Stomach smooth muscle (tissue), 2 donors: Measurements from ENCODE around the gene KLHL21.
"Not testable (repeated sequence)": the region's sequence is repeated elsewhere in the genome, so short reads cannot be mapped to it uniquely, and the experiment has no call there.

Experiments
- H3K27ac ChIP-seq: one replicate; pipeline ENCODE4 v1.7.0; 2013; ENCODE audit warnings: mild to moderate bottlenecking, low read length, inconsistent platforms
- H3K27me3 ChIP-seq, 2 donors: one replicate each; pipeline ENCODE4 v1.7.0; 2013; ENCODE audit warnings: low read length in 2 of 2; ENCODE audit not compliant: insufficient read depth in 2 of 2, control insufficient read depth in 1 of 2
- H3K36me3 ChIP-seq, 2 donors: one replicate each; pipeline ENCODE4 v1.7.0; 2013; ENCODE audit warnings: low read length in 2 of 2; ENCODE audit not compliant: control insufficient read depth in 2 of 2, insufficient read depth in 2 of 2
- H3K4me1 ChIP-seq: one replicate; pipeline ENCODE4 v1.7.0; 2013; ENCODE audit warnings: low read length; ENCODE audit not compliant: control insufficient read depth, insufficient read depth
- H3K4me3 ChIP-seq, 2 donors: one replicate each; pipeline ENCODE4 v1.7.0; 2013; ENCODE audit warnings: low read length in 2 of 2
- H3K9ac ChIP-seq, 2 donors: one replicate each; pipeline ENCODE4 v1.7.0; 2013; ENCODE audit warnings: low read length in 2 of 2, mild to moderate bottlenecking in 1 of 2
- H3K9me3 ChIP-seq, 2 donors: one replicate each; pipeline ENCODE4 v1.7.0; 2013; ENCODE audit warnings: low read length in 2 of 2; ENCODE audit not compliant: control insufficient read depth in 2 of 2
- donor health status: healthy.
- donor health status: Pancreatic carcinoma.

The KLHL21 gene

DNA sequence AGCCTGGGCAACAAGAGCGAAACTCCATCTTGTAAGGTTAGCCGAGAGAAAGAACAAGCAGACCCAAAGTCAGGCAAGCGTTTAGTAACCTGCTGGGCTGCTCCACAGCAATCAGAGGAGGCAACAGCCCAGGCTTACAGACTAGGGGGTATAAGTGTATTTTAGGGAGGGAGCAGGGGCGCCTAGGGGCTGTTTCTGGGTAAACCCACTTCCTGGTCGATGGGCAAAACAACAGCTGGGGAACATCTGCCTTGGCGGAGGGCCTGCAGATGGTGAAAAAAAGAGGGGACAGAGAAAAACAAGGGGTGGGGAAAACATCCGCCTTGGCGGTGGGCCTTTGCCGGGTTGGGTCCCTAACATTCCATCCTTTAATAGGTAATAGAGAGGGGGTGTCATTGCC is 42.4 kb downstream of the KLHL21 start:
- H3K36me3 ChIP-seq, result no peaks in the 10 kb centered on the region
- no peaks in the 10 kb centered on the region for H3K27me3 ChIP-seq
- H3K9ac ChIP-seq, result no peak overlapping the region
- H3K9me3 ChIP-seq, result no peaks in the 10 kb centered on the region
- no peak overlapping the region for H3K27ac ChIP-seq
- H3K4me1 ChIP-seq, result peaks cover 2% of the 10 kb centered on the region
- H3K4me3 ChIP-seq, result no peak overlapping the region

DNA sequence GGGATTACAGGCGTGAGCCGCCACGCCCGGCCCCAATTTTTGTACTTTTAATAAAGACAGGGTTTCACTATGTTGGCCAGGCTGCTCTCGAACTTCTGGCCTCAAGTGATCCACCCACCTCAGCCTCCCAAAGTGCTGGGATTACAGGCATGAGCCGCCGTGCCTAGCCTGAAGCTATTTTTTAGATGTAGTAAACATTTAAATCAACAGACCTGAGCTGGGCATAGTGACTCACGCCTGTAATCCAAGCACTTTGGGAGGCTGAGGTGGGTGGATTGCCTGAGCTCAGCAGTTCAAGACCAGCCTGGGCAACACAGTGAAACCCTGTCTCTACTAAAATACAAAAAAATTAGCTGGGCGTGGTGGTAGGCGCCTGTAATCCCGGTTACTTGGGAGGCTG is 43.5 kb downstream of the KLHL21 start:
- not testable (repeated sequence) for H3K36me3 ChIP-seq, H3K4me1 ChIP-seq, H3K9ac ChIP-seq, H3K27me3 ChIP-seq, H3K4me3 ChIP-seq, H3K27ac ChIP-seq, H3K9me3 ChIP-seq

DNA sequence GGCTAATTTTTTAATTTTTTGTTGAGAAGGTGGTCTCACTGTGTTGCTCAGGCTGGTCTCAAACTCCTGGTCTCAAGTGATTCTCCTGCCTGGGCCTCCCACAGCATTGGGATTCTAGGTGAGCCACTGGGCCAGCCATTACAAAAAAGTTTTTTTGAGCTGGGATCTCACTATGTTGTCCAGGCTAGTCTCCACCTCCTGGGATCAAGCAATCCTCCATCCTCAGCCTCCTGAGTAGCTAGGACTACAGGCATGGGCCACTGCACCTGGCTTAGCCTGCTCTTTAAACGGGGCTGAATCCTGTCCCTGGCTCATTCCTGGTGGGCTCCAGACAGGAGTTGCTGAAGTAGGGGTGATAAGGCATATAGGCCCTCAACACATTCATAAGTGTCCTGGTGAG is 45.1 kb downstream of the KLHL21 start:
- no peak overlapping the region for H3K4me3 ChIP-seq
- peaks cover 19% of the 10 kb centered on the region for H3K4me1 ChIP-seq
- no peaks in the 10 kb centered on the region for H3K27me3 ChIP-seq
- H3K9me3 ChIP-seq, result no peaks in the 10 kb centered on the region
- no peak overlapping the region for H3K9ac ChIP-seq
- no peaks in the 10 kb centered on the region for H3K36me3 ChIP-seq
- no peak overlapping the region for H3K27ac ChIP-seq

DNA sequence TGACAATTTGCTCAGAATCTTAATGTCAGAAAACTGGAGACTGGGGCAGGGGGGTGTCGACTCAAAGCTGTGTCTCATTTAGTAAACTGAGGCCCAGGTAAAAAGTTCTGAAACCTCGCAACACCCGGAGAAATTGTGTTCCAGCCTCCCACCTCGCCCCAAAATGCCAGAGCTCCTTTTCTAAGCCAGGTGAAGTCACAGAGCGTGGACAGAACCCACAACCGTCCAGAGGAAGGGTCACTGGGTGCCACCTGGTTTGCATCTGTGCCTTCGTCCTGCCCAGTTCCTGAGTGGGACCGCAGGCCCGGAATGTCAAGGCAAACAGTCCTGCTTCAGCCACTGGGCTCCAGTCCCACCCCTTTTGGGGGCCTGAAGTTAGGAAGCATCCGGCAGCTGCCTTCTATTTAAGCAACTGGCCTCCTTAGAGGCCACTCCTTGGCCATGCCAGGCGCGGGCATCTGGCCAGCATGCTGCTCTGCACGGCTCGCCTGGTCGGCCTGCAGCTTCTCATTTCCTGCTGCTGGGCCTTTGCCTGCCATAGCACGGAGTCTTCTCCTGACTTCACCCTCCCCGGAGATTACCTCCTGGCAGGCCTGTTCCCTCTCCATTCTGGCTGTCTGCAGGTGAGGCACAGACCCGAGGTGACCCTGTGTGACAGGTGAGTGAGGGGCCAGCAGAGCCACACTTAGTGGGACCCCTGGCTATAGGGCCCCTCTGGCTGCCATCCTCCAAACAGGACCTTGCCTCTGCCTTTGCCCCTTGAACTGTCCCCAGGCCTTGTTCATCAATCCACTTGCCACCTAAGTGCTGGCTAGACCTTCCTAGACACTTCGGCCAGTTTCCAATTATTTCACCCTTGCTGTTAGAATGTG is 47.5 kb downstream of the KLHL21 start, which contains the start of gene TAS1R1:
TSS of gene TAS1R1 (plus strand) at position 401 of the 872 bp plus-strand sequence. CDS start at position 468, 67 bp downstream.
- H3K27ac ChIP-seq, result peak within 1 kb of the TSS; percentile 73
- H3K4me3 ChIP-seq, result peak within 1 kb of the TSS; percentile 84 to 91
- H3K36me3 ChIP-seq, result no peaks in the 10 kb centered on the region
- peak within 1 kb of the TSS; percentile 94 to 97 for H3K9ac ChIP-seq
- no peaks in the 10 kb centered on the region for H3K9me3 ChIP-seq
- no peaks in the 10 kb centered on the region for H3K27me3 ChIP-seq
- H3K4me1 ChIP-seq, result peaks cover 19% of the 10 kb centered on the region

DNA sequence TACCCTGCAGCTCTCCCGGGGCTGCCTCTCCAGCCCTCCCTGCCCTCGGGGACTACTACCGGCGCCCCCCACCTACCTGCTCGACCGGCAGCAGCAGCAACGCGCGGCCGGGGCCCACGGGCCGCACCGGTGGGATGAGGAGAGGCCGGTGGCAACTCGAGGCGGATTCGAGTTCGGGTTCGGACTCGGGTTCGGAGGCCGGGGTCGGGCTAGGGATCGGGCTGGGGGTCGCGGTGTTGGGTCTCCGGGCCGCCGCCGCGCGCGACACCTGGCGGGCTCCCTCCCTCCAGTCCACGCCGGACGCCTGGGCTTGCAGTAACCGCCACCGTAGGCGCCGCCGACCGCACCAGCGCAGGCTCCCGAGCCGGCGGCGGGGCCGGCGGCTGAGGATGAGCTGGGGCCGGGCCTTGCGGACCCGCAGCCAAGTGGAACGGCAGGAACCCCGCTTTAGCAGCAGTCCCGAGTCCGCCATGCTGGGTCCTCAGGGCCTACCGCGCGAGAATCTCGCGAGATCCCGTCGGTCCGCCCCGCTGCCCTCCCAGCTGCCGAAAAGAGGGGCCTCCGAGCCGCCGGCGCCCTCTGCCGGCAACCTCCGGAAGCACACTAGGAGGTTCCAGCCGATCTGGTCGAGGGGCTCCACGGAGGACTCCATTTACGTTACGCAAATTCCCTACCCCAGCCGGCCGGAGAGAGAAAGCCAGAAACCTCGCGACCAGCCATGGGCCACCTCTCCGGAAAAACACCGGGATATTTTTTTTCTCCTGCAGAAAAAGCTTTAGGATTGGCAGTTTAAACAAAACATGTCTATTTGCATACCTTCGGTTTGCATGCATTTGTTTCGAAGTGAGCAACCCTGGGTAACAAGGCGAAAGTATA is 48.4 kb downstream of the KLHL21 start, which contains the start of gene NOL9:
TSS of gene NOL9 (minus strand) at position 483 of the 876 bp plus-strand sequence. CDS start at position 472, 11 bp downstream.
- Histone ChIP-seq H3K4me3 (peak within 1 kb of the TSS; percentile 84 to 91), H3K9ac (peak within 1 kb of the TSS; percentile 94 to 97), H3K27ac (peak within 1 kb of the TSS; percentile 73), H3K9me3 (no peaks in the 10 kb centered on the region), H3K27me3 (no peaks in the 10 kb centered on the region), H3K36me3 (peaks cover 4 to 5% of the 10 kb centered on the region in 2 donors), H3K4me1 (peaks cover 19% of the 10 kb centered on the region)

DNA sequence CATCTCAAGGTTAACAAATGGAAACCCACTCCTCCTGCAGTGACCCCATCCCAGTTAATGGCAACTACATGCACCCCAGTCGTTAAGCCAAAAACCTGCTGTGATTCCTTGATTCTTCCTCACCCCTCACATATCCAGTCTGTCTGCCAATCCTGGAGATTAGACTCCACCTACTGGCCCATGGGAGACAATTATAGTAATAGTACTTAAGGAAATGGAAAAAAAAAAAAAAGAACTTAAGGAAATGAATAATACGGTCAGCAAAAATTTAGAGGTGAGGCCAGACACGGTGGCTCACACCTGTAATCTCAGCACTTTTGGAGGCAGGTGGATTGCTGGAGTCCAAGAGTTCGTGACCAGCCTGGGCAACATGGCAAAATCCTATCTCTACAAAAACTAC is 55.4 kb downstream of the KLHL21 start:
- peaks cover 33 to 43% of the 10 kb centered on the region in 2 donors for H3K36me3 ChIP-seq
- no peaks in the 10 kb centered on the region for H3K4me1 ChIP-seq
- H3K4me3 ChIP-seq, result no peak overlapping the region
- no peak overlapping the region for H3K9ac ChIP-seq
- H3K9me3 ChIP-seq, result no peaks in the 10 kb centered on the region
- no peak overlapping the region for H3K27ac ChIP-seq
- H3K27me3 ChIP-seq, result no peaks in the 10 kb centered on the region

DNA sequence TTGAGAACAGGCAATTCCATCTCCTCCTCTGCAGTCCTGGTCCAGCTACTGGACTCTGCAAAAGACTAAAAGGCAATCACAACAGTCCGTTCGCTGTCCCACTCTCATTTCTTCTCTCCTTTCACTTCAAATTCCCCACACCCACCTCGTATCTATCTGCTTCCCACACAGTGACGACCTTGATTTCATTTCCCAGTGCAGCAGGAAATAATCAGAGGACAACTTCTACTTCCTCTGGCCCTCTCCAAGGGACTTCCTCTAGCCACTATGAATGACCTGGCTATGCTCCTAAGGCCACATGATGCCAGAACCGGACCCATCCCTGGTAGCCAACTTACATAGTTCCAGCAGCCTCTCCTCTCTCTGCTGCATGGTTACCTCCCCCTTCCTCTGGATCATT is 56.3 kb downstream of the KLHL21 start:
- H3K27me3 ChIP-seq, result no peaks in the 10 kb centered on the region
- no peak overlapping the region for H3K9ac ChIP-seq
- H3K4me3 ChIP-seq, result no peak overlapping the region
- H3K36me3 ChIP-seq, result peaks cover 33 to 47% of the 10 kb centered on the region in 2 donors
- no peaks in the 10 kb centered on the region for H3K9me3 ChIP-seq
- H3K4me1 ChIP-seq, result no peaks in the 10 kb centered on the region
- no peak overlapping the region for H3K27ac ChIP-seq

DNA sequence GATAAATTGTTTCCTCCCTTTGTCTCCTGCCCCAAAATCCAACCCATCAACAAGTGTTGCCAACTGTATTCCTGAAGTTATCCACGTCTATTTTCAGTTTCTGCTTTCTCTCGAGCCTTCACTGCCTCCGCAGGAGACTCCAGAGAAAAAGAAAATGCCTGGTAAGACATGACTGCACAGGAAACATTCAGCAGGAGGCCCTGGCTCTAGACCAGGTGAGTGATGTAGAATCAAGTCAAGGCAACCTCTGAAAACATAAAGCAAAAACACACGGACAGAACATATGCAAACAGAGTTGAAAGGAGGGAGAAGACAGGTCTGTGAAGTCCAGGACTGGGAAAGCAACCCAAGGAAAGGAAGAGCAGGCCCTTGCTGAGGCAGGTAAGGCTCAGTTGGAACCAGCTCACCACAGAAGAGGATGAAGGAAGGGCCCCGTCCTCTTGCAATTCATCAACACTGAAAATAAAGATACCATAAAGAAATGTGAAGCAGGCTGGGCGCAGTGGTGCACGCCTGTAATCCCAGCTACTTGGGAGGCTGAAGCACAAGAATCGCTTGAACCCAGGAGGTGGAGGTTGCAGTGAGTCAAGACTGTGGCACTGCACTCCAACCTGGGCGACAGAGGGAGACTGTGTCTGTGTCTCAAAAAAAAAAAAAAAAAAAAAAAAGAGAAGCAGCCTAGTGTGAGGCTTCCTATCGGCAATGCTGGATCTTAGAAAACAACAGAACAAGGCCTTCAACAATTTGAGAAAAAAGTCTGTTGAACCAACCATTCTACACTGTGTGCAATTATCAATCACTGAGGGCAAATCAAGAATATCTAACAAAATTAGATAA is 57.2 kb downstream of the KLHL21 start:
- Histone ChIP-seq H3K27ac (no peak overlapping the region), H3K36me3 (peaks cover 35 to 49% of the 10 kb centered on the region in 2 donors), H3K4me1 (no peaks in the 10 kb centered on the region), H3K9ac (no peak overlapping the region), H3K9me3 (no peaks in the 10 kb centered on the region), H3K27me3 (no peaks in the 10 kb centered on the region), H3K4me3 (no peak overlapping the region)

DNA sequence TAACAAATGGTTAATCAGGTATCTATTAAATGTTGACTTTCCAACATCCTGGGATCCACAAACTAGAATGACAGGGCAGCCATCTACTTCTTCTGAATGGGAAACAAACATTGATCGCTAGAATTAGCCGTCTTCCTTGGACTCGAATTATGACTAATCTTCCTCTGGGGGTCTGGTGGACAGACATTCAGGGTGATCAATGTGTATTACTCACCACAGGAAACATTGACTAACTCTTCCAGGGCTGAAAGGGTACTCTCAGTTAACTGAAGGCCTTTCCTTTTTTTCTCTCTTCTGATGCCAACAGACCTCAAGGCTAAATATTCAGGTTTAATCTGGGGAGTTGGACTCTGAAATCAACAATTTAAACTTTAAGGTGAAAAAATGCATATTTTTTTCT is 57.8 kb downstream of the KLHL21 start:
- Histone ChIP-seq H3K9me3 (no peaks in the 10 kb centered on the region), H3K27me3 (no peaks in the 10 kb centered on the region), H3K4me3 (no peak overlapping the region), H3K9ac (no peak overlapping the region), H3K36me3 (peaks cover 35 to 49% of the 10 kb centered on the region in 2 donors), H3K4me1 (no peaks in the 10 kb centered on the region), H3K27ac (no peak overlapping the region)
